Activated CD4-positive, alpha-beta T cell treated with anti-CD3 and anti-CD28 coated beads, Interleukin-2, amount 10 ng/mL, durations not matched to agents 7 days and 5 days (primary cell): ENCODE results near the gene FAM83D. TPM values are rescaled to one million over a fixed set of nuclear protein-coding genes. Genes with fewer than 3 reads are reported as not detected.
"Not testable (repeated sequence)": the region's sequence is repeated elsewhere in the genome, so short reads cannot be mapped to it uniquely, and the experiment has no call there.

Experiments
- CTCF ChIA-PET: fragments of 350-600 bp; sonication (Branson Sonifier 250); formaldehyde crosslinking; loops from one replicate; lab custom pipeline; 2021; ENCODE audit warnings: antibody characterized with exemption; lab: Charles Lee
- POLR2A ChIA-PET: fragments of 350-600 bp; sonication (Branson Sonifier 250); formaldehyde crosslinking; loops from one replicate; lab custom pipeline; 2021; ENCODE audit warnings: antibody characterized with exemption; lab: Charles Lee
- DNase-seq: peaks from one replicate; pipeline ENCODE4 v3.0.0-alpha.2; 2020
- H3K27ac Mint-ChIP-seq: one replicate; pipeline ENCODE4 v1.8.0; 2021; ENCODE audit warnings: mild to moderate bottlenecking, moderate library complexity, mixed read lengths
- H3K27me3 Mint-ChIP-seq: one replicate; pipeline ENCODE4 v1.8.0; 2021; ENCODE audit warnings: mixed read lengths
- H3K36me3 Mint-ChIP-seq: one replicate; pipeline ENCODE4 v1.8.0; 2021; ENCODE audit warnings: low read depth, mixed read lengths
- H3K4me1 Mint-ChIP-seq: one replicate; pipeline ENCODE4 v1.8.0; 2021; ENCODE audit warnings: mixed read lengths
- H3K4me3 Mint-ChIP-seq: one replicate; pipeline ENCODE4 v1.8.0; 2021; ENCODE audit warnings: mild to moderate bottlenecking, moderate library complexity, mixed read lengths
- H3K9me3 Mint-ChIP-seq: one replicate; pipeline ENCODE4 v1.8.0; 2021; ENCODE audit warnings: mixed read lengths
- total RNA-seq, 2 experiments: library from RNA; stranded (reverse); gene quantifications; one replicate each; pipeline ENCODE4 v1.2.3, GENCODE V29; 2021

FAM83D gene
- total RNA-seq, 2 experiments from 2014 or later: 22.5 to 22.6 TPM

DNA sequence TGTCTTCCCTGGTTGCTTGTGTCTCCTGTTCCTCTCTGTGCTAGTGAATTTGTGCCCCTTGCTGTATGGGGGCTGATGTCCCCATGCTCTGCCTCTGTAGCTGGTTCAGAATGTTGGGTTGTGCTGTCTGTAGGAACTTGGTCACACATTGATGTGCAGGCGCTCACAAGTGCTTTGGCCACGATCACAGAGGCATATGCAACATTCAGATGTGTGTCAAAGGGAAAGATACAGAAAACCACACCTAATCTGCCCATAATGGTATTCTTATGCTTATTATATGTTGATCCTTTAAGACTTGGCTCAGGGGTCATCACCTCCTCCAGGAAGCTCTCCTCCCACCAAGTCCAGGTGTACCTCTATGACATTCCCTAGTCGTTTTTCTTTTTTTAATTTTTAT, 18.8 kb downstream of the FAM83D start:
- CTCF ChIA-PET: no interaction called here
- POLR2A ChIA-PET: no interaction called here

DNA sequence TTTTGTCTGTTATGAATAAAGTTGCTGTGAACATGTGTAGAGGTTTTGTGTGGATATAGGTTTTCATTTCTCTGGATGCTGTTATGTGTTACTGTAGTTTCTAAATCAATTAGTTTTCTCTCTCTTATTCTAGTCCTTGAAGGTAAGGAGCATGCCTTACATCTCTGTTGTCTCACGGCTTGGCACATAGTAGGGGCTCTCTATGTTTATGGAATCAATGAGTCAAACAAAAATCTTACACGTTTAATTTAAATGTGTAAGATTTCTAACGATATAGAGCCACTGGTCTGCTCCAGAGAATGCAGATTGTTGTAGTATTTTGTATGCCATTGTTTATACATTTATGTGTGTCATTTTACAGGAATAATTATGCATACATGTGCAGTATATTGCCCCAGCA, 20.6 kb downstream of the FAM83D start:
- H3K4me3 Mint-ChIP-seq: no peak overlapping the region
- no peaks in the 10 kb centered on the region for H3K27me3 Mint-ChIP-seq
- no peaks in the 10 kb centered on the region for H3K9me3 Mint-ChIP-seq
- POLR2A ChIA-PET: no interaction called here
- no peak for DNase-seq
- H3K36me3 Mint-ChIP-seq: peaks cover 71% of the 10 kb centered on the region
- H3K4me1 Mint-ChIP-seq: no peaks in the 10 kb centered on the region
- CTCF ChIA-PET: interaction anchor here (0.7 kb wide), 1 partner anchor 21 kb away, joined by 5 read pairs; no protein-coding TSS in a partner anchor
- H3K27ac Mint-ChIP-seq: no peak overlapping the region

More for the DNA sequence above, 18.8 kb downstream of the FAM83D start:
- peaks cover 65% of the 10 kb centered on the region for H3K36me3 Mint-ChIP-seq
- no peak overlapping the region for H3K4me3 Mint-ChIP-seq
- DNase-seq: no peak
- no peaks in the 10 kb centered on the region for H3K4me1 Mint-ChIP-seq
- H3K27me3 Mint-ChIP-seq: no peaks in the 10 kb centered on the region
- H3K27ac Mint-ChIP-seq: no peak overlapping the region
- no peaks in the 10 kb centered on the region for H3K9me3 Mint-ChIP-seq

DNA sequence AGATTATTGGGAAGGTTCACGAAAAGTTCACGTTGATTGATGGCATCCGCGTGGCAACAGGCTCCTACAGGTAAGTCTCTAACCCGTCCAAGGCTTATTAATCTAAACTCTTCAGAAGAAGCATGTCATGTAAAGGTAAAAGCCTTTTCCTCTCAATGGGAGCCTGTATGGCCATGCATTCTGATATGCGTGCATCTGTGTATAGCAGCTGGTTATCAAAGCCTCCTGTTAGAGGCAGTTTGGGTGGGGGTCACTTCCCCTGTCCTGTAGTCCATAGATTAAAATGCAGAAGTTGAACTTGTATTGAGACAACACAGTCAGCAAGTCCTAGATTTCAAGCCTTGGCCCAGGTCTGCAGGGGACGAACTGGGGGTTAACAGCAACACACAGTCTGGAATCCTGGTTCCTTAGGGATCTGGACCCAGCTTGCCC, 21.7 kb downstream of the FAM83D start:
- H3K9me3 Mint-ChIP-seq: no peaks in the 10 kb centered on the region
- no peak overlapping the region for H3K4me3 Mint-ChIP-seq
- no peaks in the 10 kb centered on the region for H3K4me1 Mint-ChIP-seq
- H3K27me3 Mint-ChIP-seq: no peaks in the 10 kb centered on the region
- ChIA-PET CTCF (no interaction called here), POLR2A (no interaction called here)
- H3K36me3 Mint-ChIP-seq: peaks cover 67% of the 10 kb centered on the region
- DNase-seq: no peak
- H3K27ac Mint-ChIP-seq: no peak overlapping the region

DNA sequence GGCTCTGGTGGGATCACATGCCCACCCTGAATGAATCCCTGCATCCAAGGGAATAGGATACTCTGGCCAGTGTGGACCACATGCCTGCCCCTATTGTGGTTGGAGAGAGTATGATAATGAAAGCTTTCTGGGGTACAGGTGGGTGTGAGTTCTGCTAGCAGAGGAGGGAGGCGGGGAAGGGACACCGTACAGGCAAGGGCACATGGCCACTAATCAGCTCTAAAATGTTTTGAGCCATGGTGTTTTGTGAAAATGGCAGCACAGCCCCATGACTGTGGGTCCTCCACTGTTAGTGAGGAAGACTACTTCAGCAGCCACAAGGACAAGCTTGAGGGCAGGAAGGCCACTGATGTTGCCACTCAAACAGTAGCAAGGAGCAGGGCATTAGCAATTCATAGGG, 24.0 kb downstream of the FAM83D start:
- no peak overlapping the region for H3K27ac Mint-ChIP-seq
- H3K4me3 Mint-ChIP-seq: no peak overlapping the region
- no peak for DNase-seq
- CTCF ChIA-PET: interaction anchor here (0.9 to 1.5 kb wide), 4 partner anchors 9 to 27 kb away, joined by 3 to 5 read pairs (median 3); partner anchors contain the start of gene FAM83D
- H3K4me1 Mint-ChIP-seq: peaks cover 2% of the 10 kb centered on the region
- no peaks in the 10 kb centered on the region for H3K27me3 Mint-ChIP-seq
- no peaks in the 10 kb centered on the region for H3K9me3 Mint-ChIP-seq
- H3K36me3 Mint-ChIP-seq: peaks cover 61% of the 10 kb centered on the region
- POLR2A ChIA-PET: no interaction called here

DNA sequence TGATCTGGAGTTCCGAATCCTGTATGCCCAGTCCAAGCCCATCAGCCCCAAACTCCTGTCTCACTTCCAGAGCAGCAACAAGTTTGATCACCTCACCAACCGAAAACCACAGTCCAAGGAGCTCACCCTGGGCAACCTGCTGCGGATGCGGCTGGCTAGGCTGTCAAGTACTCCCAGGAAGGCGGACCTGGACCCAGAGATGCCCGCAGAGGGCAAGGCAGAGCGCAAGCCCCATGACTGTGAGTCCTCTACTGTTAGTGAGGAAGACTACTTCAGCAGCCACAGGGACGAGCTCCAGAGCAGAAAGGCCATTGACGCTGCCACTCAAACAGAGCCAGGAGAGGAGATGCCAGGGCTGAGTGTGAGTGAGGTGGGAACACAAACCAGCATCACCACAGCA, 25.4 kb downstream of the FAM83D start:
- H3K36me3 Mint-ChIP-seq: peaks cover 57% of the 10 kb centered on the region
- no peak for DNase-seq
- H3K27ac Mint-ChIP-seq: no peak overlapping the region
- H3K4me3 Mint-ChIP-seq: no peak overlapping the region
- no peaks in the 10 kb centered on the region for H3K27me3 Mint-ChIP-seq
- ChIA-PET POLR2A (interaction anchor here (0.7 kb wide), 1 partner anchor 11 kb away, joined by 3 read pairs; the partner anchor contains the start of gene DHX35), CTCF (interaction anchor here (1.4 kb wide), 1 partner anchor 13 kb away, joined by 3 read pairs; no protein-coding TSS in a partner anchor)
- H3K9me3 Mint-ChIP-seq: no peaks in the 10 kb centered on the region
- peaks cover 2% of the 10 kb centered on the region for H3K4me1 Mint-ChIP-seq

DNA sequence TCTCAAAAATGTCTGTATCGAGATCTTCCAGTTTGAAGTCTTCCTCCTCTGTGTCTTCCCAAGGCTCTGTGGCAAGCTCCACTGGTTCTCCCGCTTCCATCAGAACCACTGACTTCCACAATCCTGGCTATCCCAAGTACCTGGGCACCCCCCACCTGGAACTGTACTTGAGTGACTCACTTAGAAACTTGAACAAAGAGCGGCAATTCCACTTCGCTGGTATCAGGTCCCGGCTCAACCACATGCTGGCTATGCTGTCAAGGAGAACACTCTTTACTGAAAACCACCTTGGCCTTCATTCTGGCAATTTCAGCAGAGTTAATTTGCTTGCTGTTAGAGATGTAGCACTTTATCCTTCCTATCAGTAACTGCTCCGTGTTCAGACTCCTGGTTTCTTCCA, 25.9 kb downstream of the FAM83D start:
- Mint-ChIP-seq H3K27me3 (no peaks in the 10 kb centered on the region), H3K36me3 (peaks cover 51% of the 10 kb centered on the region), H3K27ac (no peak overlapping the region), H3K4me3 (no peak overlapping the region), H3K4me1 (peaks cover 2% of the 10 kb centered on the region), H3K9me3 (no peaks in the 10 kb centered on the region)
- CTCF ChIA-PET: interaction anchor here (1.6 kb wide), 1 partner anchor 9 kb away, joined by 3 read pairs; no protein-coding TSS in a partner anchor
- POLR2A ChIA-PET: no interaction called here
- DNase-seq: no peak

DNA sequence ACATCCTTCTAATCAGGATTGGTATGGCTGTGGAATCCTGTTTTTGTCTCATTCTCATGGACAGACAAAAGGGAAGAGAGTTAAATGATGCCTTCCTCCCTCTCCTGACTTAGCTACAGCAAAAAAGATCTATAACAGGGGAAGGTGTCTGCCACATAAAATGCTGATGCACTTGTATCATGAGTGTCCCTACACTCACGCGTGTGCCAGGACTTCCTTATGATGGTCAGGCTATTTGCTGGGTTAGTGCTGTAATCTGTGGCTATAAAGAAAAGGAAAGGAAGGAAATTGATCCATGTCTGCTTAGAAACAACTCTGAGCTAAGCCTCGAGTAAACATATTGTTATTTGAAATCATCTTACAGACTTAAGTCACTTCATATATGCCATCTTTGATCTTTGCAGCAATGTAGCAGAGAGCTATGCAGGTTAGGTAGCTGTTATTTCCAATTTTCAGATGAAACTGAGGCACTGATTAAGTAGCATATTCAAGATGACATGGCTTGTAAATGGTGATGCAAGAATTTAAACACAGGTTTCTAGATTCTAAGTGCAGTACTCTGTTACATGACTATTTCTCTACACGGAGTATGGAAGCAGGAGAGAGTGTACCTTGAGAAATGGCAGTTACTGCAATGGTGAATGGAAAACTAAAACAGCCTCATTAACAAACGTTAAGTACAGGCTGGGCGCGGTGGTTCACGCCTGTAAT, 27.6 kb downstream of the FAM83D start:
- ChIA-PET CTCF (interaction anchor here (1.6 kb wide), 1 partner anchor 8 kb away, joined by 3 read pairs; no protein-coding TSS in a partner anchor), POLR2A (no interaction called here)
- peaks cover 37% of the 10 kb centered on the region for H3K36me3 Mint-ChIP-seq
- H3K4me1 Mint-ChIP-seq: peaks cover 2% of the 10 kb centered on the region
- H3K27ac Mint-ChIP-seq: no peak overlapping the region
- no peak for DNase-seq
- no peaks in the 10 kb centered on the region for H3K9me3 Mint-ChIP-seq
- H3K4me3 Mint-ChIP-seq: no peak overlapping the region
- no peaks in the 10 kb centered on the region for H3K27me3 Mint-ChIP-seq

DNA sequence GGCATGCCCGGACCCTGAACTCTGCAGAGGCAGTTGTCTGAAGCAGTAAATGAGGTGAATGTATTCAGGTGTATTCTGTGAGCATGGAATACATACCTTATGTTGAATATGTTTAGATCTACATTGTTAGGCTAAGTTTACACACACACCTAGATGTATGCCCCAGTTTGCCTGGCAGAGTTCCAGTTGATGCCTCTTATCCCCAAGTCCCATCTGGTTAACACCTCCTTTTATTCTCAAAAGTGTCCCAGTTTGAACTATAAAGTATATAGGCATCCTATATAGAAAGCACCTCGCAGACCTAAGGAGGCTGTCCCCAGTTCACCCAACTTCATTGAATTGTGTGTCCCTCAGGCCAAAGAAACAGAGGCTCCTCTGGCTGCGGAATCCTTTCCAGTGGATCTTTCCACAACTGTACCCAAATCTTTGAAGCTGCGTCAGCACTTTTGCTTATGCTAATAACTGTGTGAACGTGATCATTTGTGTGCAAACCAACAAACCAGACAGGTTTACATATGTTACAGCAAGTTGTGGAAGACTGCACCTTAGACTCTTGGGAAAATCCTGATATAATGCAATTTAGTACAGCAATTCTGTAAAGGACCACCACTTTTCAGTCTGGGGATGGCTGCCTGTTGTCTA, 31.1 kb downstream of the FAM83D start:
- no peak overlapping the region for H3K27ac Mint-ChIP-seq
- ChIA-PET POLR2A (no interaction called here), CTCF (no interaction called here)
- H3K9me3 Mint-ChIP-seq: no peaks in the 10 kb centered on the region
- no peaks in the 10 kb centered on the region for H3K27me3 Mint-ChIP-seq
- peaks cover 13% of the 10 kb centered on the region for H3K4me1 Mint-ChIP-seq
- H3K36me3 Mint-ChIP-seq: peaks cover 10% of the 10 kb centered on the region
- DNase-seq: no peak
- H3K4me3 Mint-ChIP-seq: no peak overlapping the region

DNA sequence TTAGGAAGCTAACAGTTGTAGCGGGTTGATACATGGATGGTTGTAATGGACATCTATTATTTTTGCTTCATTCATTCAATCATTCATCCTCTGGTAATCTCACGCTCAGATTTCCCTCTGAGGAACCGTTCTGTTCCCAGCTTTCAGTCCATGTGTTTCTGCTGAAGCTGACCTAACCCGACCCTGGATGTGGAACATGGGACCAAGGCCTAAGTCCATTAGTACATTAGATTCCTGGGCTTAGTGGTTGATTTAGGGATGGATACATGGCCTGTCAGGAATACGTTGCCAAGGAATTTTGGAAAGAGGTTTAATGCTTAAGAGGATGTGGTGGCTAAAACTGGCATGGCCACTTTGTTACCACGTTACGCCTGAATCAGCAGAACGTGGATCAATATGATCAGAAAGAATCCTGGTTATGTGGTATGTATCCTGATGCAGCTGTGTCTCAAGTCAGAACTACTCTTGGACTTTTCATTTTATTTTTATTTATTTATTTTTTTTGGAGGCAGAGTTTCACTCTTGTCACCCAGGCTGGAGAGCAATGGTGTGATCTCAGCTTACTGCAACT, 31.8 kb downstream of the FAM83D start:
- peaks cover 7% of the 10 kb centered on the region for H3K36me3 Mint-ChIP-seq
- no peak overlapping the region for H3K27ac Mint-ChIP-seq
- H3K27me3 Mint-ChIP-seq: no peaks in the 10 kb centered on the region
- ChIA-PET POLR2A (no interaction called here), CTCF (interaction anchor here (1.3 kb wide), 1 partner anchor 56 kb away, joined by 3 read pairs; no protein-coding TSS in a partner anchor)
- H3K4me3 Mint-ChIP-seq: no peak overlapping the region
- no peaks in the 10 kb centered on the region for H3K9me3 Mint-ChIP-seq
- H3K4me1 Mint-ChIP-seq: peaks cover 16% of the 10 kb centered on the region
- DNase-seq: no peak

DNA sequence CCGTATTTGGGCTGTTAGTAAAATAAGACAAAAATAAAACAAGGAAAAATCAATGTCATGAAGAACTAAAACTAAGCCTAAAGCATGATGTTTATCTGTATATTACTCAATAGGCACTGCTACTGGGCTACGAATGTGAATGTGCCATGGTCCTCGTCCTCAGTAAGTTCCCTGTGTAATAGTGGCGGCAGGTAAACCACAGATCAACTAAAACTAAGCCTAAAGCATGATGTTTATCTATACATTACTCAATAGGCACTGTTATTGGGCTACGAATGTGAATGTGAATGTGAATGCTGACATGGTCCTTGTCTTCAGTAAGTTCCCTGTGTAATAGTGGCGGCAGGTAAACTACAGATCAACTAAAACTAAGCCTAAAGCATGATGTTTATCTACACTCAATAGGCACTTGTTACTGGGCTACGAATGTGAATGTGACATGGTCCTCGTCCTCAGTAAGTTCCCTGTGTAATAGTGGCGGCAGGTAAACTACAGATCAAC, 34.0 kb downstream of the FAM83D start:
- POLR2A ChIA-PET, DNase-seq, H3K27ac Mint-ChIP-seq, H3K36me3 Mint-ChIP-seq, H3K9me3 Mint-ChIP-seq, H3K4me3 Mint-ChIP-seq, H3K27me3 Mint-ChIP-seq: not testable (repeated sequence)
- peaks cover 31% of the 10 kb centered on the region for H3K4me1 Mint-ChIP-seq
- CTCF ChIA-PET: interaction anchor here (1.0 to 3.3 kb wide), 2 partner anchors 22 to 90 kb away, joined by 4 to 17 read pairs; no protein-coding TSS in a partner anchor

DNA sequence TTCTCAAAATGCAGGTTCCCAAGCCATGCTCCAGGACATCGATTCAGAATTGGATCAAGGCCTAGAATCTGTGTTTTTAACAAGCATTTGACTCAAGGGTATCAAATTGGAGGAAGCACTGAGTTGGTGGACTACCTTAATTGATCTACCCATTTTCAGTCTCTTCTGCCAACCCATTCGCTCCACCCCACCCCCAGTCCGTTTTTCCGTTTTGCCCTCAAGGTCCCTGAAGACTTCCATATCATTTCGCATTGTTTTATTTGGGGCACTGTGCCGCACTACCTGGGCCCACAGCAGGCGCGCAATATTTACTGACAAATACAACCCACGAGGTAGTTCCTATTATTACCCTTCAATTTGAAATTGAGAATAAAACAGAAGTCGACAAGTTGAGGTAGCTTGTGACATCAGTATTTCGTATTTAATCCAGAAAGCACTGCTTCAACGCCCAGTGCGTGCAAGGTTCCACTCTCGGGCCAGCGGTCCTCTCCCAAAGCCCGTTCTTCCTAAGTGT, 35.4 kb downstream of the FAM83D start:
- POLR2A ChIA-PET: interaction anchor here (1.0 kb wide), 1 partner anchor 18 kb away, joined by 3 read pairs; no protein-coding TSS in a partner anchor
- Mint-ChIP-seq H3K27ac (peak overlapping the region; percentile 94), H3K4me3 (peak overlapping the region; percentile 80), H3K9me3 (no peaks in the 10 kb centered on the region), H3K36me3 (peaks cover 5% of the 10 kb centered on the region), H3K27me3 (no peaks in the 10 kb centered on the region), H3K4me1 (peaks cover 31% of the 10 kb centered on the region)
- peak; percentile 18 for DNase-seq
- CTCF ChIA-PET: interaction anchor here (0.9 to 3.3 kb wide), 10 partner anchors 9 to 156 kb away, joined by 3 to 17 read pairs (median 4); partner anchors contain the start of genes FAM83D and PPP1R16B
